ENCODE results near the gene PRR14.

- TF ChIP-seq, protein P1, sequence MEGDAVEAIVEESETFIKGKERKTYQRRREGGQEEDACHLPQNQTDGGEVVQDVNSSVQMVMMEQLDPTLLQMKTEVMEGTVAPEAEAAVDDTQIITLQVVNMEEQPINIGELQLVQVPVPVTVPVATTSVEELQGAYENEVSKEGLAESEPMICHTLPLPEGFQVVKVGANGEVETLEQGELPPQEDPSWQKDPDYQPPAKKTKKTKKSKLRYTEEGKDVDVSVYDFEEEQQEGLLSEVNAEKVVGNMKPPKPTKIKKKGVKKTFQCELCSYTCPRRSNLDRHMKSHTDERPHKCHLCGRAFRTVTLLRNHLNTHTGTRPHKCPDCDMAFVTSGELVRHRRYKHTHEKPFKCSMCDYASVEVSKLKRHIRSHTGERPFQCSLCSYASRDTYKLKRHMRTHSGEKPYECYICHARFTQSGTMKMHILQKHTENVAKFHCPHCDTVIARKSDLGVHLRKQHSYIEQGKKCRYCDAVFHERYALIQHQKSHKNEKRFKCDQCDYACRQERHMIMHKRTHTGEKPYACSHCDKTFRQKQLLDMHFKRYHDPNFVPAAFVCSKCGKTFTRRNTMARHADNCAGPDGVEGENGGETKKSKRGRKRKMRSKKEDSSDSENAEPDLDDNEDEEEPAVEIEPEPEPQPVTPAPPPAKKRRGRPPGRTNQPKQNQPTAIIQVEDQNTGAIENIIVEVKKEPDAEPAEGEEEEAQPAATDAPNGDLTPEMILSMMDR (IDR thresholded peaks at IDR 0.05) = no peak
- no peak for TF ChIP-seq POLR2A (IDR thresholded peaks at IDR 0.05)
Observed at GRCh38 chr16:30626236-30626635, 24.5 kb upstream of the PRR14 start.

Measured in uterus (tissue), 2 donors.